ENCODE measurements around the gene IRGQ. TPM values are rescaled to one million over a fixed set of nuclear protein-coding genes. Genes with fewer than 3 reads are reported as not detected.
"Not testable (repeated sequence)": the region's sequence is repeated elsewhere in the genome, so short reads cannot be mapped to it uniquely, and the experiment has no call there.

The IRGQ gene
- total RNA-seq, 4 donors from 2014 or later, result 20.2 to 25.8 (median 23.6) TPM

DNA sequence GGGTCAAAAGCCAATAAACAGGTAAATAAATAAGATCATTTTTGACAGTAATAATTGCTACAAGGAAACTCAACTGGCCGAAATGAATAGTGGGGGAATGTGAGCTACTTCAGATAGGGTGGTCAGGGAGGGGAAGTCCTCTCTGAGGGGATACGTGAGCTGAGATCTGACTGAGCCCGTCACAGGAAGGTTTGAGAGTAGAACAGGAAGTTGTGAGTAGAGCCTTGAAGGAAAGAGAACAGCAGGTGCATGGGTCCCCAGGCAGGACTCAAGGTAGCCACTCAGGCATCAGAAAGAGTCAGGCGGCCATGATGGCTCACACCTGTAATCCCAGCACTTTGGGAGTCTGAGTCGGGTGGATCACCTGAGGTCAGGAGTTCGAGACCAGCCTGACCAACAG, 6.3 kb downstream of the IRGQ start:
- DNase-seq (no peak), ATAC-seq (no peak)
- peaks cover 9 to 12% of the 10 kb centered on the region in 2 donors for H3K4me1 ChIP-seq
- intact Hi-C loops (cut with DNase I; ENCODE audit: low total_unique reads) (no loop called here), in situ Hi-C loops (cut with MboI; ENCODE audit: low sequenced_read_pairs in 4 of 4) (no loop called here)
- H3K36me3 ChIP-seq, result peaks cover 0 to 27% of the 10 kb centered on the region in 2 donors
- H3K27ac ChIP-seq, result no peak overlapping the region
- H3K4me3 ChIP-seq, result no peak overlapping the region
- no peaks in the 10 kb centered on the region for H3K27me3 ChIP-seq
- no peaks in the 10 kb centered on the region for H3K9me3 ChIP-seq
- no peak for TF ChIP-seq POLR2A (IDR thresholded peaks at IDR 0.05)
- TF ChIP-seq, protein P1, sequence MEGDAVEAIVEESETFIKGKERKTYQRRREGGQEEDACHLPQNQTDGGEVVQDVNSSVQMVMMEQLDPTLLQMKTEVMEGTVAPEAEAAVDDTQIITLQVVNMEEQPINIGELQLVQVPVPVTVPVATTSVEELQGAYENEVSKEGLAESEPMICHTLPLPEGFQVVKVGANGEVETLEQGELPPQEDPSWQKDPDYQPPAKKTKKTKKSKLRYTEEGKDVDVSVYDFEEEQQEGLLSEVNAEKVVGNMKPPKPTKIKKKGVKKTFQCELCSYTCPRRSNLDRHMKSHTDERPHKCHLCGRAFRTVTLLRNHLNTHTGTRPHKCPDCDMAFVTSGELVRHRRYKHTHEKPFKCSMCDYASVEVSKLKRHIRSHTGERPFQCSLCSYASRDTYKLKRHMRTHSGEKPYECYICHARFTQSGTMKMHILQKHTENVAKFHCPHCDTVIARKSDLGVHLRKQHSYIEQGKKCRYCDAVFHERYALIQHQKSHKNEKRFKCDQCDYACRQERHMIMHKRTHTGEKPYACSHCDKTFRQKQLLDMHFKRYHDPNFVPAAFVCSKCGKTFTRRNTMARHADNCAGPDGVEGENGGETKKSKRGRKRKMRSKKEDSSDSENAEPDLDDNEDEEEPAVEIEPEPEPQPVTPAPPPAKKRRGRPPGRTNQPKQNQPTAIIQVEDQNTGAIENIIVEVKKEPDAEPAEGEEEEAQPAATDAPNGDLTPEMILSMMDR (IDR thresholded peaks at IDR 0.05 in 4 of 5, conservative IDR thresholded peaks at IDR 0.05 in 1 of 5), result no peak

DNA sequence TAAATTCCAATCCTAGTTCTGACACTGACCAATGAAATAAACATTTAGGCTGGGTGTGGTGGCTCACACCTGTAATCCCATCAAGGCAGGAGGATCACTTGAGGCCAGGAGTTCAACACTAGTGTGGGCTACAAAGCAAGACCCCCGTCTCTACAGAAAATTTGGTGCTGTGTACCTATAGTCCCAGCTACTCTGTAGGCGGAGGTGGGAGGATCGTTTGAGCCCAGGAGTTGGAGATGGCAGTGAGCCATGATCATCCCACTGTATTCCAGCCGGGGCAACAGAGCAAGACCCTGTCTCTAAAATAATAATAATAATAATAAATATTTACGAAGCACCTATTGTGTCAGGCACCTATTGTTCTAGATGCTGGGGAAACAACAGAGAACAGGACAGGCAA, 6.7 kb downstream of the IRGQ start:
- intact Hi-C loops (cut with DNase I; ENCODE audit: low total_unique reads), result no loop called here
- ATAC-seq, result no peak
- no peak for TF ChIP-seq POLR2A (IDR thresholded peaks at IDR 0.05)
- TF ChIP-seq, protein P1 (IDR thresholded peaks at IDR 0.05 in 4 of 5, conservative IDR thresholded peaks at IDR 0.05 in 1 of 5), result no peak
- DNase-seq, result no peak
- Histone ChIP-seq H3K36me3 (peaks cover 0 to 25% of the 10 kb centered on the region in 2 donors), H3K4me3 (no peak overlapping the region), H3K27ac (no peak overlapping the region), H3K9me3 (no peaks in the 10 kb centered on the region), H3K4me1 (peaks cover 5 to 8% of the 10 kb centered on the region in 2 donors), H3K27me3 (no peaks in the 10 kb centered on the region)
- in situ Hi-C loops (cut with MboI; ENCODE audit: low sequenced_read_pairs in 4 of 4), result no loop called here

DNA sequence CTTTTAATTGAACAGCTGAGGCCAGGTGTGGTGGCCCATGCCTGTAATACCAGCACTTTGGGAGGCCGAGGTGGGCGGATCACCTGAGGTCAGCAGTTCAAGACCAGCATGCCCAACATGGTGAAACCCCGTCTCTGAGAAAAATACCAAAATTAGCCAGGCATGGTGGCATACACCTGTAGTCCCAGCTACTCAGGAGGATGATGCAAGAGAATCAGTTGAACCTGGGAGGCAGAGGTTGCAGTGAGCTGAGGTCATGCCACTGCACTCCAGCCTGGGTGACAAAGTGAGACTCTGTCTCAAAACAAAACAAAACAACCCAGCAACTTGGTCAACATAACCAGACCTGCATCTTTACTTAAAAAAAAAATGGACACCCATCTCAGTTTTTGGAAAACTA, 8.9 kb downstream of the IRGQ start:
- intact Hi-C loops (cut with DNase I; ENCODE audit: low total_unique reads); H3K27me3 ChIP-seq; H3K4me3 ChIP-seq; H3K27ac ChIP-seq; DNase-seq; ATAC-seq; H3K9me3 ChIP-seq; H3K4me1 ChIP-seq; H3K36me3 ChIP-seq; in situ Hi-C loops (cut with MboI; ENCODE audit: low sequenced_read_pairs in 4 of 4): not testable (repeated sequence)

DNA sequence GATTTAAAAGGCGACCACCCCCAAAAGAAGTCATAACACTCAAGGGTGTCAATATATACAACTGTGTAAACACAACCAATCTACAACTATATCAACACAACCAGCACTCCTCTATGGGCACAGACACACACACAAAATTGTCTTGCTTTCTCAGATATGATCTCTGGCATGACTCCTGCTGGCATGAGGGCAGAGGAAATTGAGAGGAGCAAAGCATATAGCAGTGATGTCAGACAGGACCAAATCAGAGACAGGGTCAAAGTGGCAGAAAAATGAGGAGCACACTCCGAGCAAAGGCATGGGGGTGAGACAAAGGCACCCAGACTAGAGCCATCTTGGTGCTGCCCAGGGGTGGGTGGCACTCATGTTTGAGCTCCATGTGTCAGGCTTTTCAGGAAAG, 9.6 kb downstream of the IRGQ start:
- no peak overlapping the region for H3K27ac ChIP-seq
- in situ Hi-C loops (cut with MboI; ENCODE audit: low sequenced_read_pairs in 4 of 4) (no loop called here), intact Hi-C loops (cut with DNase I; ENCODE audit: low total_unique reads) (no loop called here)
- H3K9me3 ChIP-seq, result no peaks in the 10 kb centered on the region
- no peak for ATAC-seq
- H3K4me1 ChIP-seq, result no peaks in the 10 kb centered on the region
- DNase-seq, result no peak
- peaks cover 0 to 6% of the 10 kb centered on the region in 2 donors for H3K36me3 ChIP-seq
- TF ChIP-seq, protein P1 (IDR thresholded peaks at IDR 0.05 in 4 of 5, conservative IDR thresholded peaks at IDR 0.05 in 1 of 5), result no peak
- no peak for TF ChIP-seq POLR2A (IDR thresholded peaks at IDR 0.05)
- H3K4me3 ChIP-seq, result no peak overlapping the region
- H3K27me3 ChIP-seq, result no peaks in the 10 kb centered on the region

DNA sequence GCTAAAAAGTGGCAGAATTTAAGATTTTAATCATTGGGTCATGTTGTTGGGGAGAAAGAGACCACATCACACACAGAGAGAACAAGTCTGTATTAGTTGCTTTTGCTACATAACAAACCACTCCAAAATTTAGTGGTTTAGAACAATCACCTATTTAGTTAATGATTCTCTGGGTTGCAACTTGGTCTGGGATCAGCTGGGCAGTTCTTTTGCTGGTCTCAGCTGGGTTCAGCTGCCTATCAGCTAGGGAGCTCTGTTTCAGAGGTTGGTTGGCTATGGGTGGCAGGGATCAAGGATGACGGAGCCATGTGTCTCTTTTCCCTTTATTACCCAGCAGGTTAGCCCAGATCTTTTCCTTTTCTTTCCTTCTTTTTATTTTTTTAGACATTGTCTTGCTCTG, 11.4 kb downstream of the IRGQ start:
- no peaks in the 10 kb centered on the region for H3K36me3 ChIP-seq
- no peak for TF ChIP-seq POLR2A (IDR thresholded peaks at IDR 0.05)
- TF ChIP-seq, protein P1 (IDR thresholded peaks at IDR 0.05 in 4 of 5, conservative IDR thresholded peaks at IDR 0.05 in 1 of 5), result no peak
- DNase-seq (no peak), ATAC-seq (no peak)
- in situ Hi-C loops (cut with MboI; ENCODE audit: low sequenced_read_pairs in 4 of 4) (no loop called here), intact Hi-C loops (cut with DNase I; ENCODE audit: low total_unique reads) (no loop called here)
- H3K27me3 ChIP-seq, result no peaks in the 10 kb centered on the region
- H3K4me1 ChIP-seq, result no peaks in the 10 kb centered on the region
- no peaks in the 10 kb centered on the region for H3K9me3 ChIP-seq
- H3K4me3 ChIP-seq, result no peak overlapping the region
- H3K27ac ChIP-seq, result no peak overlapping the region

Measured in gastrocnemius medialis (tissue), 4 donors.